ENCODE measurements around the gene SLC35A2.
A peak's percentile ranks its signal among the peaks of the same experiment; 100 is the strongest.

SLC35A2 gene

GRCh38 chrX:48927123-48927522, 15.7 kb upstream of the SLC35A2 start:
- DNase-seq, result no peak

GRCh38 chrX:48924270-48924669, 12.8 kb upstream of the SLC35A2 start:
- no peak for DNase-seq

- DNase-seq, result no peak
Measured at GRCh38 chrX:48923771-48924170, 12.3 kb upstream of the SLC35A2 start.

- no peak for DNase-seq
Measured at GRCh38 chrX:48920718-48921104, 9.3 kb upstream of the SLC35A2 start.

GRCh38 chrX:48919947-48920717, 8.7 kb upstream of the SLC35A2 start:
- DNase-seq, result no peak

- DNase-seq, result no peak
Measured at GRCh38 chrX:48919360-48919841, 8.0 kb upstream of the SLC35A2 start.

- DNase-seq, result peak; percentile 99
Measured at GRCh38 chrX:48918643-48919340, 7.3 kb upstream of the SLC35A2 start, which contains the start of gene PIM2. PIM2 (minus strand) TSS chrX:48919024; CDS start chrX:48918834, 190 bp downstream.

- no peak for DNase-seq
Measured at GRCh38 chrX:48918301-48918642, 6.8 kb upstream of the SLC35A2 start.

- peak; percentile 95 for DNase-seq
Measured at GRCh38 chrX:48917139-48918001, 5.9 kb upstream of the SLC35A2 start.

GRCh38 chrX:48914593-48915493, 3.4 kb upstream of the SLC35A2 start:
- DNase-seq, result no peak

- DNase-seq, result no peak
Measured at GRCh38 chrX:48913605-48914366, 2.3 kb upstream of the SLC35A2 start.

- no peak for DNase-seq
Measured at GRCh38 chrX:48910926-48911411, 477 bp downstream of the SLC35A2 start.

GRCh38 chrX:48909703-48910294, 1.6 kb downstream of the SLC35A2 start:
- no peak for DNase-seq

GRCh38 chrX:48908600-48908999, 2.8 kb downstream of the SLC35A2 start:
- no peak for DNase-seq

- no peak for DNase-seq
Measured at GRCh38 chrX:48905090-48905790, 6.2 kb downstream of the SLC35A2 start.

- no peak for DNase-seq
Measured at GRCh38 chrX:48904626-48905025, 6.8 kb downstream of the SLC35A2 start.

- no peak for DNase-seq
Measured at GRCh38 chrX:48904180-48904579, 7.3 kb downstream of the SLC35A2 start.

GRCh38 chrX:48903290-48903689, 8.2 kb downstream of the SLC35A2 start:
- no peak for DNase-seq

GRCh38 chrX:48902776-48903175, 8.7 kb downstream of the SLC35A2 start:
- no peak for DNase-seq

- DNase-seq, result no peak
Measured at GRCh38 chrX:48902135-48902534, 9.3 kb downstream of the SLC35A2 start.

Measured in NCI-H82 (cell line).